HPDE6-E6E7 (cell line): Measurements from ENCODE around the gene CRTAC1.
A peak's percentile ranks its signal among the peaks of the same experiment; 100 is the strongest.

ENCODE experiments used
- DNase-seq: peaks from one replicate; pipeline ENCODE4 v3.0.0; 2011; ENCODE audit warnings: missing footprints; ENCODE audit errors: extremely low spot score

The CRTAC1 gene

GRCh38 chr10:98030093-98030821 lies at the start of gene CRTAC1:
Gene CRTAC1 (minus strand): TSS chr10:98030621. CDS start chr10:98030472, 149 bp downstream.
- DNase-seq = no peak

GRCh38 chr10:98078774-98079173 lies 48.4 kb upstream of the CRTAC1 start:
- no peak for DNase-seq

- no peak for DNase-seq
Observed at GRCh38 chr10:98077223-98077622, 46.8 kb upstream of the CRTAC1 start.

- DNase-seq = no peak
Observed at GRCh38 chr10:98076086-98076485, 45.7 kb upstream of the CRTAC1 start.

- no peak for DNase-seq
Observed at GRCh38 chr10:98074315-98074911, 44.0 kb upstream of the CRTAC1 start.

- no peak for DNase-seq
Observed at GRCh38 chr10:98067165-98067564, 36.7 kb upstream of the CRTAC1 start.

- DNase-seq = no peak
Observed at GRCh38 chr10:98063740-98064027, 33.3 kb upstream of the CRTAC1 start.

GRCh38 chr10:98062424-98062823 lies 32.0 kb upstream of the CRTAC1 start:
- no peak for DNase-seq

- DNase-seq = no peak
Observed at GRCh38 chr10:98060079-98060478, 29.7 kb upstream of the CRTAC1 start.

GRCh38 chr10:98058295-98058694 lies 27.9 kb upstream of the CRTAC1 start:
- no peak for DNase-seq

GRCh38 chr10:98055841-98056516 lies 25.6 kb upstream of the CRTAC1 start:
- DNase-seq = no peak

GRCh38 chr10:98047009-98047741 lies 16.8 kb upstream of the CRTAC1 start:
- DNase-seq = no peak

- peak; percentile 43 for DNase-seq
Observed at GRCh38 chr10:98045785-98046389, 15.5 kb upstream of the CRTAC1 start.

- peak; percentile 38 for DNase-seq
Observed at GRCh38 chr10:98041352-98042043, 11.1 kb upstream of the CRTAC1 start.

GRCh38 chr10:98039690-98040381 lies 9.4 kb upstream of the CRTAC1 start:
- no peak for DNase-seq

- no peak for DNase-seq
Observed at GRCh38 chr10:98038288-98038687, 7.9 kb upstream of the CRTAC1 start.

- DNase-seq = no peak
Observed at GRCh38 chr10:98035599-98035998, 5.2 kb upstream of the CRTAC1 start.

GRCh38 chr10:98033515-98033914 lies 3.1 kb upstream of the CRTAC1 start:
- no peak for DNase-seq

- DNase-seq = no peak
Observed at GRCh38 chr10:98031440-98031839, 1.0 kb upstream of the CRTAC1 start.

GRCh38 chr10:98030991-98031431 lies 590 bp upstream of the CRTAC1 start:
- DNase-seq = no peak
